Measurements from ENCODE around the gene SERPINB10.

DNA sequence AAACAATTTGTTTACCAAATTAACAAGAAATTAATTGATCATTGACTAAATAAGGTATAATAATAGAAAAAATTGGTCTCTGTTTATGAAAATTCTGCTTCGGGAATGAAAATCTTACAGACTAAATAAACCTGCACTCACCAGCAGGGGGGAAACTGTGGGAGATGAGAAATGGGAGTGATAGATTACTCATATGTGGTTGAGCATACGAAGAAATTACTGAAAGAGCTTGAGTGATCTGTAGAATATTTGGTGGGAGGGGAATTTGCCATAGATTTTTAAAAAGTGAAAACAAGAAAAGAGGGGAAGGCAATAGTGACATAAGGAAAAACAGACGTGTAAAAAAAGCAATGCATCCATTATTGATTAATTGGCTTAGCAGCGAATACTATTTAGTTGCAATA lies 43.5 kb downstream of the SERPINB10 start:
- TF ChIP-seq CHD4 (IDR thresholded peaks at IDR 0.05; ENCODE audit: borderline replicate concordance) (no peak), CEBPB (IDR thresholded peaks at IDR 0.05) (no peak), POLR2A (IDR thresholded peaks at IDR 0.05; ENCODE audit: low read length) (no peak), KDM1A (IDR thresholded peaks at IDR 0.05; ENCODE audit: low read depth) (no peak), MYC (IDR thresholded peaks at IDR 0.05; ENCODE audit: borderline replicate concordance, low read length) (no peak), SREBF2 (IDR thresholded peaks at IDR 0.05) (no peak), EP300 (IDR thresholded peaks at IDR 0.05) (no peak), JUNB (IDR thresholded peaks at IDR 0.05) (no peak)
- TF ChIP-seq, protein P1, sequence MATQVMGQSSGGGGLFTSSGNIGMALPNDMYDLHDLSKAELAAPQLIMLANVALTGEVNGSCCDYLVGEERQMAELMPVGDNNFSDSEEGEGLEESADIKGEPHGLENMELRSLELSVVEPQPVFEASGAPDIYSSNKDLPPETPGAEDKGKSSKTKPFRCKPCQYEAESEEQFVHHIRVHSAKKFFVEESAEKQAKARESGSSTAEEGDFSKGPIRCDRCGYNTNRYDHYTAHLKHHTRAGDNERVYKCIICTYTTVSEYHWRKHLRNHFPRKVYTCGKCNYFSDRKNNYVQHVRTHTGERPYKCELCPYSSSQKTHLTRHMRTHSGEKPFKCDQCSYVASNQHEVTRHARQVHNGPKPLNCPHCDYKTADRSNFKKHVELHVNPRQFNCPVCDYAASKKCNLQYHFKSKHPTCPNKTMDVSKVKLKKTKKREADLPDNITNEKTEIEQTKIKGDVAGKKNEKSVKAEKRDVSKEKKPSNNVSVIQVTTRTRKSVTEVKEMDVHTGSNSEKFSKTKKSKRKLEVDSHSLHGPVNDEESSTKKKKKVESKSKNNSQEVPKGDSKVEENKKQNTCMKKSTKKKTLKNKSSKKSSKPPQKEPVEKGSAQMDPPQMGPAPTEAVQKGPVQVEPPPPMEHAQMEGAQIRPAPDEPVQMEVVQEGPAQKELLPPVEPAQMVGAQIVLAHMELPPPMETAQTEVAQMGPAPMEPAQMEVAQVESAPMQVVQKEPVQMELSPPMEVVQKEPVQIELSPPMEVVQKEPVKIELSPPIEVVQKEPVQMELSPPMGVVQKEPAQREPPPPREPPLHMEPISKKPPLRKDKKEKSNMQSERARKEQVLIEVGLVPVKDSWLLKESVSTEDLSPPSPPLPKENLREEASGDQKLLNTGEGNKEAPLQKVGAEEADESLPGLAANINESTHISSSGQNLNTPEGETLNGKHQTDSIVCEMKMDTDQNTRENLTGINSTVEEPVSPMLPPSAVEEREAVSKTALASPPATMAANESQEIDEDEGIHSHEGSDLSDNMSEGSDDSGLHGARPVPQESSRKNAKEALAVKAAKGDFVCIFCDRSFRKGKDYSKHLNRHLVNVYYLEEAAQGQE (IDR thresholded peaks at IDR 0.05), result no peak
- TF ChIP-seq, protein P2, sequence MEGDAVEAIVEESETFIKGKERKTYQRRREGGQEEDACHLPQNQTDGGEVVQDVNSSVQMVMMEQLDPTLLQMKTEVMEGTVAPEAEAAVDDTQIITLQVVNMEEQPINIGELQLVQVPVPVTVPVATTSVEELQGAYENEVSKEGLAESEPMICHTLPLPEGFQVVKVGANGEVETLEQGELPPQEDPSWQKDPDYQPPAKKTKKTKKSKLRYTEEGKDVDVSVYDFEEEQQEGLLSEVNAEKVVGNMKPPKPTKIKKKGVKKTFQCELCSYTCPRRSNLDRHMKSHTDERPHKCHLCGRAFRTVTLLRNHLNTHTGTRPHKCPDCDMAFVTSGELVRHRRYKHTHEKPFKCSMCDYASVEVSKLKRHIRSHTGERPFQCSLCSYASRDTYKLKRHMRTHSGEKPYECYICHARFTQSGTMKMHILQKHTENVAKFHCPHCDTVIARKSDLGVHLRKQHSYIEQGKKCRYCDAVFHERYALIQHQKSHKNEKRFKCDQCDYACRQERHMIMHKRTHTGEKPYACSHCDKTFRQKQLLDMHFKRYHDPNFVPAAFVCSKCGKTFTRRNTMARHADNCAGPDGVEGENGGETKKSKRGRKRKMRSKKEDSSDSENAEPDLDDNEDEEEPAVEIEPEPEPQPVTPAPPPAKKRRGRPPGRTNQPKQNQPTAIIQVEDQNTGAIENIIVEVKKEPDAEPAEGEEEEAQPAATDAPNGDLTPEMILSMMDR (IDR thresholded peaks at IDR 0.05), result no peak
- TF ChIP-seq, protein P3, sequence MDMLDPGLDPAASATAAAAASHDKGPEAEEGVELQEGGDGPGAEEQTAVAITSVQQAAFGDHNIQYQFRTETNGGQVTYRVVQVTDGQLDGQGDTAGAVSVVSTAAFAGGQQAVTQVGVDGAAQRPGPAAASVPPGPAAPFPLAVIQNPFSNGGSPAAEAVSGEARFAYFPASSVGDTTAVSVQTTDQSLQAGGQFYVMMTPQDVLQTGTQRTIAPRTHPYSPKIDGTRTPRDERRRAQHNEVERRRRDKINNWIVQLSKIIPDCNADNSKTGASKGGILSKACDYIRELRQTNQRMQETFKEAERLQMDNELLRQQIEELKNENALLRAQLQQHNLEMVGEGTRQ (IDR thresholded peaks at IDR 0.05), result no peak
